Midbrain (tissue), 1 donor: ENCODE data around the gene TSSC4.
A peak's percentile ranks its signal among the peaks of the same experiment; 100 is the strongest.

Experiments used
- DNase-seq: peaks from one replicate; lab custom pipeline; 2025; lab: John Stamatoyannopoulos, UW

TSSC4 gene

GRCh38 chr11:2369320-2369719 is 31.2 kb upstream of the TSSC4 start:
- DNase-seq, result no peak

DNA sequence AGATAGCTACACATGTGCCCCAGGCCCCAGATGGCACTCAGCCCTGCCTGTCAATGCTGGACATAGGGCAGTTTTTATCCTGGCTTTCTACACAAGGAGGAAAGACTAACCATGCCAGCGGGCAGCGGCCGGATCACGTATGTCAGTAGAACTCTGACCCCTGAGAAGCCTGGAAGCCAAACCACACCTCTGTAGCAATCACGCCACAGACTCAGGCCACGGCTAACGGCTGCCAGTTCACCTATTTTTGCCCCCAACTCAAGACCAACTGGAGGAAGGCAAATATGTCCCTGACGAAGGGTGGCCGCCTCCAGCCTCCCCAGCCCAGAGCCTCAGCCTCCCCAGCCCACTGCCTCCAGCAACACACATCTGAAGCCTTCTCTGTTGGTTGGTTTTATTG is 30.7 kb upstream of the TSSC4 start:
- no peak for DNase-seq

- DNase-seq, result no peak
These were observed 25.9 kb upstream of the TSSC4 start for GRCh38 chr11:2374456-2375201.

- DNase-seq, result no peak
These were observed 25.2 kb upstream of the TSSC4 start for GRCh38 chr11:2375341-2375853.

GRCh38 chr11:2375964-2376551 is 24.5 kb upstream of the TSSC4 start:
- no peak for DNase-seq

DNA sequence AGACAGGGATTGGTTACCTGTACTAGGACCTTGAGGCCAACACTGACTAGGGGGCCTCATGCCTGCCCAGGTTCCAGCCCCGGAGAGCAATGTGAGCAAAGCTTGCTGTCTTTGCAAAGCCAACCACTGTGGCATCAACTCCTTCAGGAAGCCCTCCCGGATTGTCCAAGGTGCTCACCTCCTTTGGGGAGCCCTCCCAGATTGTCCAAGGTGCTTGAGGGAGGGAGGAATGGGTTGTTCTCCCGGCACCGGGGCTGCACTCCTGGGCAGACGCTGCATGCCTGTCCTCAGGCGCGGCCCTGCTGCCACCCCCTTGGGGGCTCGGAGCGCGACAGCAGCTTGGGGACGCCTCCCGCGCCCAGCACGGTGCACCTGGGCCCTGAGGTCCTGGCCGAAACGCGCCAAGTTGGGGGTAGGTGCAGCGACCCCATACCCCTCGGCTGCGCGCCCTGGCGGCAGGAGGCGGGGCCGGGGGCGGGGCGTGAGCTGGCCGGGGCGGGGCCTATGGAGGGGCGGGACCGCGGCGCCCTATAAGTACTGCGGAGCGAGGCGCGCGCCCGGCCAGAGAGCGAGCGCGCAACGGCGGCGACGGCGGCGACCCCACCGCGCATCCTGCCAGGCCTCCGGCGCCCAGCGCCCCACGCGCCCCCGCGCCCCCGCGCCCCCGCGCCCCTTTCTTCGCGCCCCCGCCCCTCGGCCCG is 23.6 kb upstream of the TSSC4 start, which contains the start of gene CD81:
CD81 (plus strand) TSS at position 560 of the 701 bp plus-strand sequence. CDS start 240 bp downstream, outside the sequence.
- peak; percentile 71 for DNase-seq

GRCh38 chr11:2377511-2378443 is 22.8 kb upstream of the TSSC4 start:
- peak; percentile 57 for DNase-seq

DNA sequence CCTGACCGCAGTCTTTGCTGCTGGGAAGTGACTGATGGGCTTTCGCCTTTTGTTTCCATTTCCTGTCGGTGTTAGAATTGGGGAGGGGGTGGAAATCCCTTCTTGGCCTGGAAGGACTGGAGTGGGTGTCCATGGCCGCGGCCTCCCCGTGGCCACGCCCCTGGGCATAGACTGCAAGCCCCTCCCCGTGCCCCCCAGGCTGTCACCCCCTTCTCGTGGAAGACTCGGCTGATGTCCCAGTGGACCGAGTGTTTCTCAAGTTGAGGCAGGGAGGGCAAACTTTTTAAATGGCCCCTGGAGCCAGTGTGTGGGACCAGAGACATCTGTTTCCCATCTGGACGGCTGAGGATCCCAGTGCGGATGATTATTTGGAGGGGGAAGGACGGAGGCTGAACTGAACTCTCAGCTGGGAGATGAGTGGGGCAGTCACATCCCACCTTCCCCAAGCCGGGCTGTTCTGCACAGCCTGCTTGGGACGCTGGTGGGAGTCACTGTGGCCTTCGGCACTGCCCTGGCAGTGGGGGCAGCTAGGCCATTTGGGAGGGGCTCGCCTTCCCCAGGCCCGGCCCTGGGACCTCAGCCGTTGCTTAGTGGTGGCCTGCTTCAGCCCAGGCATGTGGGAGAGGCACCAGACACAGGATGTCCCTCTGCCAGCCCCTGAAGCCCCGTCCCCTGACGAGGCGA is 21.9 kb upstream of the TSSC4 start:
- peak; percentile 20 for DNase-seq

DNA sequence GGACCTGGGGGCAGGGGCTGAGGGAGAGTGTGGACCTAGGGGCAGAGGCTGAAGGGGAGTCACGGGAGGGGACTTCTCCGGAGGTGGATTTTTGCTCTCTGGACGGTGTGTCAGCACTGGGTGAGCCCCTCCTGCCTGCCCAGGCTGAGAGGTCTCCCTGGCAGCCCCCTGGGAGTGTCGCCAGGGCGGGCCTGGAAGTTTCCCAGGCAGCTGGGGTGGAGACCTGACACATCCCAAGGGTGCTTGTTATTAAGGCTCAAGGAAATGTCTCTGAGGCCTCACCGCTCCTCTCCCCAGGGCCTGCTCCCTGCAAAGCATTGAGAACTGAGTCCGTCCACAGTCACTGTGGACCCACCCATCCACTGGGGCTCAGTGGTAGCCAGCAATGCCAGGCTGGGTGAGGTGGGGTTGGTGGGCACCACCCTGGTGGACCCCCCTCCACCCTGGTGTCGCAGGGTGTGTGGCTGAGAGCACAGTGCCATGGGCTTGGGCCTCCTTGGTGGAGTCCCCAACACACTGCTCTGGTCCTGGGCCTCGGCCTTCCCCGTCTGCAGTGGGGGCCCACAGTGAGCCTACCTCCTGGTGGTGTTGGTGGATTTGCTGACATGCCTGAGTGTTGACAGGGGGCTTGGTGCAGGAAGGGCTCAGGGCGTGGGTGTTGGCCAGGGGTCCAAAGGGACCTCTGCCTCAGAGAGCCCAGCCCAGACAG is 20.9 kb upstream of the TSSC4 start:
- no peak for DNase-seq

DNA sequence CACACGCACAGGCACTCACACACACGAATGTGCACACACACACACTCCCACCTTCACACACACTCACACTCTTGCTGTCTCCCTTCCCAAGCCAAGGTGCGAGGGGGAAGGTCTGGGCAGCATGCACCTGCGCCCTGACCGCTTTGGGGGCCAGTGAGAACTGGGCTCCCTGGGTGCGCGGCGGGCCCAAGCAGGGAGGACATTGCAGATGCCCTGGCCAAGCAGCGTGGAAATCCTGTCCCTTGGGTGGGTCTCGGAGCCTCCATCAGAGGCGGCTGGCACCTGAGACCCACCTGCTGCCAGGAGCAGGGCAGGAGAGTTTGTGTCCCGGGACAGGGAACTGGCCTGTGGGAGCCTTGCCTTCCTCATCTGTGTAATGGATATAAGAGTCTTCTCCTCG is 20.2 kb upstream of the TSSC4 start:
- no peak for DNase-seq

DNA sequence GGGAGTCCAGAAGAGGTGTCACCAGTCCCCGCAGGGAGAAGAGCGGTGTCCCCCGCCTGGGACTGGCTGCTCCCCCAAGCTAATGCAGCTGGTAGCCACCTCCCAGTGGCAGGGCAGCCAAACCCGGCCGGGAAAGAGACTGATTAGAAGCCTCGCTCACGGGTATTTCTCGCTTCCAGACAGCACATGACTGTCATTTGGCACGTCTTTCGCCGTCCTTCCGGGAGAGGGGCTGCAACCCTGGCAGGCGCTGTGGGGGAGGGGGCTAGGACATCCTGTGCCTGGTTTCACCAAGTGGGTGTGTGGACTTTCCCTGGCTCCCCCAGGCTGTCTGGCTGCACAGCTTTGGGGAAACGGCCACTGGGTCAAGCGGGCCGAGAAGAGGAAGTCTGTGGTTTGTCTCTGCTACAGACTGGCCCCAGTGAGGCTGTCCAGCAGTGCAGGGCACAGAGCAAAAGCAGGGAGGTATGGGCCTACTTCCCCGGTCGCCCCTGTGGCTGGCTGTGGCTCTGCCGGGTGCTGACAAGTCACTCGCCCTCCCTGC is 19.7 kb upstream of the TSSC4 start:
- peak; percentile 57 for DNase-seq

DNA sequence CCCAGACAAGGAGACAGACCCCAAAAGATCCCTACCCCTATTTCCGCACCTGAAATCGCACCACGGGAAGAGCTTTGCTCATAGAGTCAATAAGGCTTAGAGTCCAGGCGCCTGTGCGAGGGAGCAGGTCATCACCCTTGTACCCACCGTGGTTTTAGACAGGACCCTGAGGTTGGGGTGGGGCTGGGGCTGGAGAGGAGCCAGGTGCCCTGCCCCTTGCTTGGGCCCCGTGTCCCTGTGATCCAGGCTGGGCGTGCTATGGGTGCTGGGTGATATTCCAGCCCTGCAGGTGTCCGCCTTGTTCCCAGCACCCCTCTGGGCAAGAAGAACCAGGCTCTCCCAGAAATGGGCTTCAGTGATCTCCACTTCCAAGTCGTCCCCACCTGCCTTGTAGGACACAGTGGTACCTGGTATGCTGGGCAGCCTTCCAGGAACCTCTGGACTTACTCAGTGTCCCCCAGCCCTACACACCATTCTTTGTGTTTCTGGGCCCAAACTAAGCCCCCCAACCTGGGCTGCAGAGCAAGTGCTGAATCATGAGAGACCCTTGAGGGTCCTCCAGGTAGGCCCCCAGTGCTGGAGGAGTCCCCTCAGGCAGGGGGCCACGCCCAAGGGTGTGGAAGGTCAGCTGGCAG is 18.9 kb upstream of the TSSC4 start:
- DNase-seq, result no peak

DNA sequence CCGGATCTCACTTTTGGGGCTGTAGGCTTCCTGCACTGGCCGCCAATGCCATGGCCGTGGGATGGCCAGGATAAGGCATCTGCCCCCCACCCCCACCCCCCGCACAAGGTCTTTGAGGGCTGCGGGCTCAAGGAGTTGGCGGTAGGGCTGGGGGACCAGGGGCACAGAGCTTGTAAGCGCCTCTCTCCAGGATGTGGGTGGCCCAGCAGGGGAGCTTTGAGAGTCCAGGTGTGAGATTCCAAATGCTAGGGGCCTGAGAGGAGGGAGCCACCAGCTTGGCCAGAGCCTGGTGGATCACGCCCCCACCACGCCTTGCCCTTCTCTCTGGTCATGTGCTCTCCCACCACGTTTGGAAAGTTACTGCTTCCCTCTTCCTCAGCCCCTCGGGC is 18.4 kb upstream of the TSSC4 start:
- DNase-seq, result no peak

DNA sequence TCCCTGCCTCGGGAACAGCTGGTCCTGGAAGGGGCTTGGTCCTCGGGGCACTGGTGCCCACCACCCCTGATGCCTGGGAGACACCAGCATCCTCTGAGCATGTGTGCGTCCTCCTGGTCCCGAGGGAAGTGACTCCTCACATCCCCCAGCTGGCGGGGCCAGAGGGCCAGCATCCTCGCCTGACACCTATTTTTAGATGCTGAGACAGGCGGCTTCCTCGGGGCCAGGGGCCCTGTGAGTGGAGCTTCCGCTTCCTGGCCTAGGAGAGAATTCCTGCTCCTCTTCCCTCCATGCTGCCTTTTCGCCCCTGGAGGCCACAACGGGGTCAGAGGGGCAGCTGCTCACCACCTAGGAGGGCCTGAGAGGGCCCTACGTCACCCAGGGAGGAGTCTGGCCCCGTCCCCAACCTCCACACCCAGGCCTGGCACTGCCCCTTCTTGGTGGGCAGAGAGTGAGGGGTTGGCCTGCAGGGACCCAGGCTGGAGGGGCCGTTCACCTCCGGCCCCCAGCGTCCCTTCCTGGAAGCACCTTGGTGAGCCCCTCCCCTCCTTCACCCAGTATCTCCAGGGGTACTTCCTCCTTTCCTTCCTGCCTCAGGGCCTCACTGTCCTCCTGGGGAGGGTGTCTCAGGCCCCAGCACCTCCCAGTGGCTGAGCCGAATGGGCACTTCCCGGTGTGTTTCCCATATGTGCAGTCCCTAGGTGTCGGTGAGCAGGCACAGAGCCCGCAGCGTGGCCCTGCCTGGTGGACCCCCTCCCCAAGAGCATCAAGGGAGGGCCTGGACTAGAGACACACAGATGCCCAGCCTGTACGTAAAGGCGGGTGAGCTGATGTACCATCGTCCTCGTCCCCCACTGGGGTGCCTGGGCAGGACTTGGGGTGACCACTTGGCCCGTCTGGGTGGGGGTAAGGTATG is 17.4 kb upstream of the TSSC4 start:
- DNase-seq, result no peak

GRCh38 chr11:2383852-2384804 is 16.4 kb upstream of the TSSC4 start:
- DNase-seq, result peak; percentile 57

- no peak for DNase-seq
These were observed 15.1 kb upstream of the TSSC4 start for GRCh38 chr11:2385156-2386151.
